ENCODE measurements around the gene SLCO2A1. TPM values are rescaled to one million over a fixed set of nuclear protein-coding genes. Genes with fewer than 3 reads are reported as not detected.

SLCO2A1 gene
- total and polyA plus RNA-seq, 2 donors (not counting 1 experiment from before 2014, with no cell fraction given), result not detected

- H3K27ac ChIP-seq (ENCODE audit: low read length in 2 of 2), result no peak overlapping the region
- 96% methylated on average over 3 of the region's 6 CpGs for WGBS (ENCODE audit: insufficient coverage)
- no peaks in the 10 kb centered on the region for H3K79me2 ChIP-seq (ENCODE audit: control insufficient read depth, insufficient read depth, low read length)
Observed at GRCh38 chr3:133956353-133956752, 73.4 kb downstream of the SLCO2A1 start.

GRCh38 chr3:133955892-133956291 lies 73.8 kb downstream of the SLCO2A1 start:
- Histone ChIP-seq H3K4me3 (ENCODE audit: control extremely low read depth in 1 of 5, extremely low read depth in 1 of 5, insufficient read depth in 1 of 5, low read depth in 2 of 5, low read length in 4 of 5) (no peak overlapping the region), H3K4me1 (ENCODE audit: control insufficient read depth in 2 of 2, insufficient read depth in 2 of 2, low read length in 2 of 2) (no peaks in the 10 kb centered on the region), H3K9me3 (ENCODE audit: control extremely low read depth in 1 of 3, control insufficient read depth in 2 of 3, insufficient read depth in 1 of 3, low read length in 2 of 3) (peaks cover 0 to 8% (median 0%) of the 10 kb centered on the region in 3 donors), H3K36me3 (replicated peaks in 1 of 2; ENCODE audit: control extremely low read depth in 1 of 2, control insufficient read depth in 1 of 2, extremely low read depth in 1 of 2, insufficient read depth in 2 of 2, low read length in 1 of 2) (no peaks in the 10 kb centered on the region), H3K27ac (ENCODE audit: low read length in 2 of 2) (no peak overlapping the region), H3K79me2 (ENCODE audit: control insufficient read depth, insufficient read depth, low read length) (no peaks in the 10 kb centered on the region), H4K20me1 (ENCODE audit: control insufficient read depth, insufficient read depth, low read length, poor library complexity, severe bottlenecking) (no peaks in the 10 kb centered on the region), H2AFZ (ENCODE audit: insufficient read depth, low read depth, low read length, poor library complexity, severe bottlenecking) (no peak overlapping the region), H3K4me2 (replicated peaks; ENCODE audit: low read depth, low read length, poor library complexity, severe bottlenecking) (no peak overlapping the region), H3K27me3 (replicated peaks in 1 of 4; ENCODE audit: control extremely low read depth in 1 of 4, control insufficient read depth in 3 of 4, insufficient read depth in 4 of 4, low read length in 3 of 4) (no peaks in the 10 kb centered on the region), H3K9ac (ENCODE audit: low read length) (no peak overlapping the region)
- Mint-ChIP-seq H3K4me3 (no peak overlapping the region), H3K9me3 (ENCODE audit: insufficient read depth) (peaks cover 2% of the 10 kb centered on the region), H3K27me3 (peaks cover 11% of the 10 kb centered on the region), H3K27ac (no peak overlapping the region), H3K4me1 (no peaks in the 10 kb centered on the region)
- no peak for DNase-seq
- TF ChIP-seq CTCF (IDR thresholded peaks at IDR 0.05) (no peak), EZH2 (IDR thresholded peaks at IDR 0.05; ENCODE audit: borderline replicate concordance, insufficient read depth, low read depth, low read length, poor library complexity, severe bottlenecking) (no peak)
- no peak for ATAC-seq (ENCODE audit: low read depth)
- CTCF ChIA-PET, result no interaction called here
- WGBS (ENCODE audit: insufficient coverage), result 92% methylated on average over 9 of the region's 10 CpGs
- POLR2A ChIA-PET, result no interaction called here
- intact Hi-C loops (cut with micrococcal nuclease), result no loop called here

More at GRCh38 chr3:133956353-133956752, 73.4 kb downstream of the SLCO2A1 start:
- TF ChIP-seq EZH2 (IDR thresholded peaks at IDR 0.05; ENCODE audit: borderline replicate concordance, insufficient read depth, low read depth, low read length, poor library complexity, severe bottlenecking), result no peak
- TF ChIP-seq CTCF (IDR thresholded peaks at IDR 0.05), result no peak
- Mint-ChIP-seq H3K4me1 (no peaks in the 10 kb centered on the region), H3K27ac (no peak overlapping the region), H3K27me3 (peaks cover 11% of the 10 kb centered on the region), H3K9me3 (ENCODE audit: insufficient read depth) (peaks cover 2% of the 10 kb centered on the region), H3K4me3 (no peak overlapping the region)
- Histone ChIP-seq H3K4me3 (ENCODE audit: control extremely low read depth in 1 of 5, extremely low read depth in 1 of 5, insufficient read depth in 1 of 5, low read depth in 2 of 5, low read length in 4 of 5) (no peak overlapping the region), H3K36me3 (replicated peaks in 1 of 2; ENCODE audit: control extremely low read depth in 1 of 2, control insufficient read depth in 1 of 2, extremely low read depth in 1 of 2, insufficient read depth in 2 of 2, low read length in 1 of 2) (no peaks in the 10 kb centered on the region), H3K27me3 (replicated peaks in 1 of 4; ENCODE audit: control extremely low read depth in 1 of 4, control insufficient read depth in 3 of 4, insufficient read depth in 4 of 4, low read length in 3 of 4) (no peaks in the 10 kb centered on the region), H4K20me1 (ENCODE audit: control insufficient read depth, insufficient read depth, low read length, poor library complexity, severe bottlenecking) (no peaks in the 10 kb centered on the region), H3K9me3 (ENCODE audit: control extremely low read depth in 1 of 3, control insufficient read depth in 2 of 3, insufficient read depth in 1 of 3, low read length in 2 of 3) (peaks cover 0 to 8% (median 0%) of the 10 kb centered on the region in 3 donors), H3K4me2 (replicated peaks; ENCODE audit: low read depth, low read length, poor library complexity, severe bottlenecking) (no peak overlapping the region), H3K4me1 (ENCODE audit: control insufficient read depth in 2 of 2, insufficient read depth in 2 of 2, low read length in 2 of 2) (no peaks in the 10 kb centered on the region), H3K9ac (ENCODE audit: low read length) (no peak overlapping the region), H2AFZ (ENCODE audit: insufficient read depth, low read depth, low read length, poor library complexity, severe bottlenecking) (no peak overlapping the region)
- intact Hi-C loops (cut with micrococcal nuclease), result no loop called here
- POLR2A ChIA-PET, result no interaction called here
- CTCF ChIA-PET, result interaction anchor here (0.6 kb wide), 1 partner anchor 513 kb away, joined by 6 read pairs; no protein-coding TSS in a partner anchor
- ATAC-seq (ENCODE audit: low read depth), result no peak
- no peak for DNase-seq
